Measurements from ENCODE around the gene ANGPTL7. TPM values are rescaled to one million over a fixed set of nuclear protein-coding genes. Genes with fewer than 3 reads are reported as not detected.

ANGPTL7 gene
- total RNA-seq, 1 experiment from 2014 or later: not detected

DNA sequence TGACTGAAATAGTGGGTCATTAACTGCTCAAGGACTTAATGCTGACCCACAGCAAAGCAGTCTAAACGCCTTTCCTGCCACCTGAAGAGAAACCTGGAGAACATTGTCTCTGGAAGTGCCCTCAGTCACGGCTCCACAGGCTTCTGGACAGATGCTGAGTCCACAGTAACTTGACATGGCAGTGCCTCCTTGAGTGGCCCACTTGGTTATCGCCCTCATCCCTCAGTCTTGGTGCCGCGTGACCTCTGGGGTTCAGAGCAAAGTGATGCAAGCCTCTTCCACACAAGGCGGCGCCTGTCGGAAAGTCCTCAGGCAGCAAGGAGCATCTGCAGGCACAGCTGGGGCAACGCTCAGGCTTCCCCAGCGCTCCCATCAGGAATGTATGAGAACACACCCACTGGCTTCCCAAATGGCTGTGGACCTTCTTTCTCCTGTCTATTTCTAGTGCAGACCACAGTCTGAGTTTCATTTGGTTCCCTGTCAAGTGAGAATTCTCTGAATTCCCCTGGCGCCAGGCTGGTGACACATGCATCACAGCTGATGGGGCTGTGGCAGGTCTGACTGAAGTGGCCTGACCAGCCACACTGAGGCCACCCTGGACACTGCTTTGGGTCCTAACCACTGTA is 13.0 kb upstream of the ANGPTL7 start (continued):
- TF ChIP-seq REST (IDR thresholded peaks at IDR 0.05; ENCODE audit: low read depth) (no peak), CEBPB (IDR thresholded peaks at IDR 0.05; ENCODE audit: low read depth) (no peak)
- TF ChIP-seq, protein P1, sequence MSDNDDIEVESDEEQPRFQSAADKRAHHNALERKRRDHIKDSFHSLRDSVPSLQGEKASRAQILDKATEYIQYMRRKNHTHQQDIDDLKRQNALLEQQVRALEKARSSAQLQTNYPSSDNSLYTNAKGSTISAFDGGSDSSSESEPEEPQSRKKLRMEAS (IDR thresholded peaks at IDR 0.05): no peak

DNA sequence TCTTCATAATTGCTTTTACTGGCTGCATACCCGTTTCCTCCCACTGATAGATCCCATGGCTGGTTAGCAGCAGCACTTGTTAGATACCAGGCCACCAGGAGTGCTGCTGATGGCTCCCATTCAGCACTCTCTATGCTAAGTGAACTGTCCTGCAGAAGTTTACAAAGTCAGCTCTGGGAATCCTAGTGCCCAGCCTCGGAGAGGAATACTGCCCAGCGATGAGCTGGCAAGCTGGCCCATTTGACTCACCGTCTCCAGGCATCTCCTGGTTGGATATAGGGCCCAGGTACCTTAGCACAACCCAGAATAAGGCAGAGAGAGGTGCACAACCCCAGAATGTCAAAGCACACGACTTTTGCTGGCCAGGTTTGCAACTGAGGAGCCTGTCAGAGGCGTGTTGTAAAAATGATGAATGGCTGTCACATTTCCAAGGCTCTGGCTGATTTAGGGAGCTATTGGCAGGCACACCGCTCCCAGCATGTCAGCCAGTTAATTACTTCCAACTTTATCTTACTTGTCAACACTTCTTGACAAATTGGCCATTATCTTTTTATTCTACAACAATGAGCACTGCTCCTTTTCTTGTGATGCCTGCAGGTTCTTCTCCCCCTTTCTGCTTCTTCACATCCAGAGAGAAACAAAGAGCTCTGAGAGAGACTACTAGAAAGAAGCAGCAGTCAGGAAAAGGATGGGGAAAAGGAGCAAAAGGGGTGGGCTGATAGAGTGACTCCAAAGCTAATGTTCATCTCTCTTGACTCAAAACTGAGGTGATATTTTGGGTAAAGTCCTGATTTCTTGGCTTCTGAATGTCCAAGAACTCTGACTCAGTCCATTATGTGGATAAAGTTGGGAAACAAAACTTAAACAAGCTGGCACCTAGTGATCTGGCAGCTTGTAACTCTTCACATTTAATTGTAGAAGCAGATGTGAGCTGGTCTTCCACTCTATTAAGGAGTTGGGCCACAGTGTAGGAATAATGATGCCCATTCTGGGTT is 10.8 kb upstream of the ANGPTL7 start:
- Histone ChIP-seq H3K36me3 (ENCODE audit: control insufficient read depth in 1 of 2, insufficient read depth in 2 of 2, low read length in 2 of 2) (no peaks in the 10 kb centered on the region), H3K27me3 (ENCODE audit: insufficient read depth, low read length) (no peaks in the 10 kb centered on the region), H3K9me2 (ENCODE audit: insufficient read depth) (no peaks in the 10 kb centered on the region), H2AFZ (ENCODE audit: low read depth, low read length, poor library complexity, severe bottlenecking) (no peak overlapping the region), H3K4me3 (replicated peaks in 1 of 2; ENCODE audit: low read depth in 1 of 2, low read length in 2 of 2) (no peak overlapping the region), H3K9me3 (ENCODE audit: control insufficient read depth in 1 of 2, insufficient read depth in 1 of 2, low read depth in 1 of 2, low read length in 2 of 2) (no peaks in the 10 kb centered on the region), H3K9ac (ENCODE audit: low read length) (no peak overlapping the region), H3K27ac (ENCODE audit: low read depth, low read length) (no peak overlapping the region), H3K4me1 (ENCODE audit: control insufficient read depth in 1 of 2, insufficient read depth in 2 of 2, low read length in 2 of 2) (no peaks in the 10 kb centered on the region), H3K4me2 (ENCODE audit: low read length) (no peak overlapping the region), H4K20me1 (ENCODE audit: insufficient read depth) (no peaks in the 10 kb centered on the region), H3K79me2 (ENCODE audit: insufficient read depth, low read length) (no peaks in the 10 kb centered on the region)
- RAD21 ChIA-PET (ENCODE audit: low non-redundant PET in 1 of 2, low total read pairs in 2 of 2, uncharacterized antibody in 2 of 2, unreplicated experiment in 2 of 2): no interaction called here
- intact Hi-C loops (cut with micrococcal nuclease): no loop called here
- ATAC-seq (no peak), DNase-seq (ENCODE audit: low read depth, low spot score) (no peak)
- CTCF ChIA-PET: no interaction called here
- POLR2A ChIA-PET: no interaction called here
- BruUV-seq (replicated peaks): no TSS peak
- TF ChIP-seq EZH2phosphoT487 (IDR thresholded peaks at IDR 0.05; ENCODE audit: borderline replicate concordance): no peak
- TF ChIP-seq, protein P1 (IDR thresholded peaks at IDR 0.05): no peak
- TF ChIP-seq REST (IDR thresholded peaks at IDR 0.05; ENCODE audit: low read depth): no peak
- TF ChIP-seq JUND (IDR thresholded peaks at IDR 0.05): no peak
- TF ChIP-seq, protein P2, sequence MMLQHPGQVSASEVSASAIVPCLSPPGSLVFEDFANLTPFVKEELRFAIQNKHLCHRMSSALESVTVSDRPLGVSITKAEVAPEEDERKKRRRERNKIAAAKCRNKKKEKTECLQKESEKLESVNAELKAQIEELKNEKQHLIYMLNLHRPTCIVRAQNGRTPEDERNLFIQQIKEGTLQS (IDR thresholded peaks at IDR 0.05): no peak
- TF ChIP-seq, protein P3, sequence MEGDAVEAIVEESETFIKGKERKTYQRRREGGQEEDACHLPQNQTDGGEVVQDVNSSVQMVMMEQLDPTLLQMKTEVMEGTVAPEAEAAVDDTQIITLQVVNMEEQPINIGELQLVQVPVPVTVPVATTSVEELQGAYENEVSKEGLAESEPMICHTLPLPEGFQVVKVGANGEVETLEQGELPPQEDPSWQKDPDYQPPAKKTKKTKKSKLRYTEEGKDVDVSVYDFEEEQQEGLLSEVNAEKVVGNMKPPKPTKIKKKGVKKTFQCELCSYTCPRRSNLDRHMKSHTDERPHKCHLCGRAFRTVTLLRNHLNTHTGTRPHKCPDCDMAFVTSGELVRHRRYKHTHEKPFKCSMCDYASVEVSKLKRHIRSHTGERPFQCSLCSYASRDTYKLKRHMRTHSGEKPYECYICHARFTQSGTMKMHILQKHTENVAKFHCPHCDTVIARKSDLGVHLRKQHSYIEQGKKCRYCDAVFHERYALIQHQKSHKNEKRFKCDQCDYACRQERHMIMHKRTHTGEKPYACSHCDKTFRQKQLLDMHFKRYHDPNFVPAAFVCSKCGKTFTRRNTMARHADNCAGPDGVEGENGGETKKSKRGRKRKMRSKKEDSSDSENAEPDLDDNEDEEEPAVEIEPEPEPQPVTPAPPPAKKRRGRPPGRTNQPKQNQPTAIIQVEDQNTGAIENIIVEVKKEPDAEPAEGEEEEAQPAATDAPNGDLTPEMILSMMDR (IDR thresholded peaks at IDR 0.05 in 2 of 3, conservative IDR thresholded peaks at IDR 0.05 in 1 of 3; ENCODE audit: borderline replicate concordance in 1 of 3, insufficient read depth in 1 of 3, low read depth in 2 of 3, low read length in 2 of 3): no peak
- TF ChIP-seq SP1 (IDR thresholded peaks at IDR 0.05; ENCODE audit: low read depth): no peak
- no peak for TF ChIP-seq CEBPB (IDR thresholded peaks at IDR 0.05; ENCODE audit: low read depth)
- no peak for TF ChIP-seq POLR2A (IDR thresholded peaks at IDR 0.05; ENCODE audit: borderline replicate concordance, extremely low read depth, insufficient read depth, insufficient read length)
- no peak for TF ChIP-seq SRF (IDR thresholded peaks at IDR 0.05; ENCODE audit: low read depth)
- TF ChIP-seq EGR1 (IDR thresholded peaks at IDR 0.05; ENCODE audit: low read depth): no peak
- TF ChIP-seq ZFX (IDR thresholded peaks at IDR 0.05): no peak
